Kidney capillary endothelial cell (primary cell): ENCODE measurements around the gene DNAH11.

ENCODE experiments used
- DNase-seq: peaks from one replicate; pipeline ENCODE4 v3.0.0-alpha.2; 2018; ENCODE audit warnings: low spot score

The DNAH11 gene

GRCh38 chr7:21884496-21884895, 341.7 kb downstream of the DNAH11 start:
- DNase-seq, result no peak

- no peak for DNase-seq
Observed at GRCh38 chr7:21886396-21886795, 343.6 kb downstream of the DNAH11 start.

- DNase-seq, result no peak
Observed at GRCh38 chr7:21887353-21887752, 344.5 kb downstream of the DNAH11 start.

GRCh38 chr7:21887779-21888178, 344.9 kb downstream of the DNAH11 start:
- no peak for DNase-seq

GRCh38 chr7:21891291-21891690, 348.5 kb downstream of the DNAH11 start:
- no peak for DNase-seq

- DNase-seq, result no peak
Observed at GRCh38 chr7:21893401-21893800, 350.6 kb downstream of the DNAH11 start.

- DNase-seq, result no peak
Observed at GRCh38 chr7:21898265-21898930, 355.6 kb downstream of the DNAH11 start.

GRCh38 chr7:21902240-21902639, 359.4 kb downstream of the DNAH11 start:
- DNase-seq, result no peak

GRCh38 chr7:21903020-21903786, 360.4 kb downstream of the DNAH11 start:
- no peak for DNase-seq

GRCh38 chr7:21908746-21909145, 365.9 kb downstream of the DNAH11 start:
- DNase-seq, result no peak

- no peak for DNase-seq
Observed at GRCh38 chr7:21910253-21910652, 367.4 kb downstream of the DNAH11 start.

- DNase-seq, result no peak
Observed at GRCh38 chr7:21911341-21911875, 368.6 kb downstream of the DNAH11 start.

GRCh38 chr7:21912305-21912704, 369.5 kb downstream of the DNAH11 start:
- DNase-seq, result no peak

- DNase-seq, result no peak
Observed at GRCh38 chr7:21912931-21913780, 370.3 kb downstream of the DNAH11 start.

GRCh38 chr7:21914671-21915070, 371.8 kb downstream of the DNAH11 start:
- DNase-seq, result no peak

GRCh38 chr7:21915140-21915539, 372.3 kb downstream of the DNAH11 start:
- DNase-seq, result no peak

- DNase-seq, result no peak
Observed at GRCh38 chr7:21916176-21916575, 373.3 kb downstream of the DNAH11 start.

- no peak for DNase-seq
Observed at GRCh38 chr7:21916629-21917028, 373.8 kb downstream of the DNAH11 start.

GRCh38 chr7:21918216-21918615, 375.4 kb downstream of the DNAH11 start:
- no peak for DNase-seq

GRCh38 chr7:21920936-21921335, 378.1 kb downstream of the DNAH11 start:
- no peak for DNase-seq

GRCh38 chr7:21922605-21923004, 379.8 kb downstream of the DNAH11 start:
- no peak for DNase-seq

- peak; percentile 30 for DNase-seq
Observed at GRCh38 chr7:21923658-21924057, 380.8 kb downstream of the DNAH11 start.
